GM13976 (cell line): ENCODE data around the gene HOXA3.

Experiments
- DNase-seq: peaks from one replicate; pipeline ENCODE4 v3.0.0; 2012; ENCODE audit warnings: low spot score
- in situ Hi-C: fragments of 300-500 bp; cut with MboI; formaldehyde crosslinking; loops from one replicate; pipeline ENCODE4 v1.12.0; 2022; ENCODE audit warnings: low sequenced_read_pairs, mixed read lengths, inconsistent platforms; ENCODE audit not compliant: unreplicated experiment
- TF ChIP-seq, protein P1 (sequence below): IDR thresholded peaks from 2 replicates; pipeline ENCODE4 v1.5.1; 2012; ENCODE audit warnings: borderline replicate concordance, mild to moderate bottlenecking; ENCODE audit not compliant: insufficient read depth; ENCODE audit errors: extremely low read depth, missing control alignments, control extremely low read depth

HOXA3 gene

DNA sequence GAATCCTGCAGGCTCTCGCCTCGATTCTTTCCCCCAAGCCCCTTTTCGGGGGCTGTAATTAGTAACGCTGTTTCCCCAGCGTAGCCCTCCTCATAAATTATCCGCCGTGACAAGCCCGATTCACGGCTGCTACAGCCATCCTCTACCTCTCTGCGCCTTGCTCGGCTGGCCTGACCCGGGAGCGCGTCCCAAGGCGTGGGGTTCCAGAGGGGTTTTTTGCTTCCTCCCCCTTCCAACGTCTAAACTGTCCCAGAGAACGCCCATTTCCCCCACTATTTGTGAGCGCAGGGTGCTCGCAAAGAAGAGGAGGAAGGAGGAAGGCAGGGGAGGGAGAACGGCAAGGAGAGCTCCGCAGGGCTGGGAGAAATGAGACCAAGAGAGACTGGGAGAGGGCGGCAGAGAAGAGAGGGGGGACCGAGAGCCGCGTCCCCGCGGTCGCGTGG, 9.8 kb downstream of the HOXA3 start:
- no peak for DNase-seq
- in situ Hi-C loops = no loop called here
- TF ChIP-seq, protein P1, sequence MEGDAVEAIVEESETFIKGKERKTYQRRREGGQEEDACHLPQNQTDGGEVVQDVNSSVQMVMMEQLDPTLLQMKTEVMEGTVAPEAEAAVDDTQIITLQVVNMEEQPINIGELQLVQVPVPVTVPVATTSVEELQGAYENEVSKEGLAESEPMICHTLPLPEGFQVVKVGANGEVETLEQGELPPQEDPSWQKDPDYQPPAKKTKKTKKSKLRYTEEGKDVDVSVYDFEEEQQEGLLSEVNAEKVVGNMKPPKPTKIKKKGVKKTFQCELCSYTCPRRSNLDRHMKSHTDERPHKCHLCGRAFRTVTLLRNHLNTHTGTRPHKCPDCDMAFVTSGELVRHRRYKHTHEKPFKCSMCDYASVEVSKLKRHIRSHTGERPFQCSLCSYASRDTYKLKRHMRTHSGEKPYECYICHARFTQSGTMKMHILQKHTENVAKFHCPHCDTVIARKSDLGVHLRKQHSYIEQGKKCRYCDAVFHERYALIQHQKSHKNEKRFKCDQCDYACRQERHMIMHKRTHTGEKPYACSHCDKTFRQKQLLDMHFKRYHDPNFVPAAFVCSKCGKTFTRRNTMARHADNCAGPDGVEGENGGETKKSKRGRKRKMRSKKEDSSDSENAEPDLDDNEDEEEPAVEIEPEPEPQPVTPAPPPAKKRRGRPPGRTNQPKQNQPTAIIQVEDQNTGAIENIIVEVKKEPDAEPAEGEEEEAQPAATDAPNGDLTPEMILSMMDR = no peak

DNA sequence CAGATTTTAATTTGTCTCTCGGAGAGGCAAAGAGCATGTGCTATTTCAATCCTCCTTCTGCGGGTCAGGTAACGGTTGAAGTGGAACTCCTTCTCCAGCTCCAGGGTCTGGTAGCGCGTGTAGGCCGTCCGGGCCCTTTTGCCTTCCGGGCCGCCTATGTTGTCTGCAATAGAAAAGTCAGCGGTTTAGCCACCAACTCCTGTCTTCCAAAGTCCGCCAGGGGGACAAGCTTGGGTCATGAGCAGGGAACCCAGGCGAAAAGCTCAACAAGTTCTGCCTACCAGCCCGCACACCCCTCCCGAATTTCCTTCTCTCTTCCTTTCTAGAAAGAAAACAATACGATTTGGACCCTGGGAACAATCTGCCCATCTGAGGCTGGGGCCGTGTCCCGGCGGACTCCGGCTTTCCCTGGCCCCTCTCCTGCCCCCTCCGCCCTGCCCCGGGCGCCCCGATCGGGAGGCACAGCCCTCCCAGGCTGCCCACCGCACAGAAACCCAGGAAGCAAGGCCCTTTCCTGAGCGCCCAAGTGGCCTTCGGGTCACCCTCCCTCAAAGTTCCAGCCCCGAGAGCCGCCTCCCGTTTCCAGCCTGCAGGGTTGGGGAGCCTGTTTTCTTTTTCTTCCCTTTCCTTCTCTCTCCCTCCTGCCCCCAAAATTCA, 10.3 kb downstream of the HOXA3 start:
- in situ Hi-C loops = no loop called here
- TF ChIP-seq, protein P1 = no peak
- DNase-seq = no peak

DNA sequence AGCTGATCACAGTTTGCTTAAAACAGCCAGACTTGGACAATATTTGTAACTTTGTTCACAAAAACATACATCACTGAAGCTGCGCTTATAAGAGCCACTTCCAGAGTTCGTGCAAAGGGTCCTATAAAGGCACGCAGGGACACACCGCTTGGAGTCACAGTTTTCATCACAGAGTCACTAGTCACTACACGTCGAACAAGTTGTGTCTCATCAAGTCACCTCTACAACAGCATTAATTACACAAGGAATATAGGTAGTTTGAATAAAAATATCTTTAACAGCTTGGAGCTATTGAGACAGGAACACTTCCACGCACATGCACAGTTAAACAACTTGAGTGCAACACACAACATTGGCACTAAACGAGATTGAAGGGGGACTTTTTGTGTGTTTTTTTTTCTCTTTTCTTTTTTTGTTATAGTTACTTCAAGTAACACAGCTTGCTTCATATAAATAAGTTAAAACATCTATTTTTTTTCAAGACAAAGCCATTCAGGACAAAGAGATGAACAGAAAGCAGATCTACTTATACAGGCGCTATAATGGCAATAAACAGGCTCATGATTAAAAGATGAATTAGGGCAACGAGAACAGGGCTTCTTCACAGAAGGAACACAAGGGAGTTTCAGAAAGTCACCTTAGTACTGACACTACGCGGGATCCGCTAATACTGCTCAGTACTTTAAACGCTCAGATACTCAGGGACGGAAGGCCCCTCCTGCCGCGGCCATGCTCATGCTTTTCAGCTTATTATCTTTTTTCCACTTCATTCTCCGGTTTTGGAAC, 11.1 kb downstream of the HOXA3 start:
- TF ChIP-seq, protein P1 = no peak
- in situ Hi-C loops = no loop called here
- DNase-seq = no peak

DNA sequence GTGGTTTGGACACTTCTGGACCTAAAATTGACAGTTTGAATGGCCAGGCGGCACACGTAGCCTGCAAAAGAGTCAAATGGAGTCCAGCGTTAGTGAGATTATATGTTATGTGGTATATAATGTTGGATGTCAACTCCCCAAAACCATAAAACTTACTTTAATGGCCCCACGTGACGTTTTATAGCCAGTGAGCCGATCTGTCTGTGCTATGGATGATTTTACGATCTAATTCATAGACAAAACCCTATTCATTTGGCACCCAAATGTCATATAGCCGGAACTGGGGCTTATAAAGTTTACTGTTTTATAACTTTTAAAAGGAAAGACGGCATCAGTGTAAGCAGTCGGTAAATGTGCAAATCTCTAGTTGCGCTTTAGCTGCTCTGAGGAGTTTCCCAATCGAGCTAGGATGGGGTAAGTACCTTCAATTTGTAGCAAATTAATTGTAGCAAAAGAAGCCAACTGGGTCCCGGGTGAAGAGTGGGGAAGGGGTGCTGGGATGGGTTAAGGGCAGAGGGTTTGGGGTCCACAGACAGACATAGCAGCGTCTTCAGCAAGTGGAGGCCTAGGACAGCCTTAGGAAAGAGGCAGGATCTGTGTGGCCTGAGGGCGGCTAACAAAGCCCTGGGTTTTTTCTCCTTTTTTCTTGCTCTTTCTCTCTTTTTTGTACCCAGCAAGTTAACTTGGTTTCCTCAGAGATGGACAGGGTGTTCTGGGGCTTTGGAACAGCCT, 12.1 kb downstream of the HOXA3 start:
- DNase-seq = no peak
- in situ Hi-C loops = no loop called here
- TF ChIP-seq, protein P1 = no peak

DNA sequence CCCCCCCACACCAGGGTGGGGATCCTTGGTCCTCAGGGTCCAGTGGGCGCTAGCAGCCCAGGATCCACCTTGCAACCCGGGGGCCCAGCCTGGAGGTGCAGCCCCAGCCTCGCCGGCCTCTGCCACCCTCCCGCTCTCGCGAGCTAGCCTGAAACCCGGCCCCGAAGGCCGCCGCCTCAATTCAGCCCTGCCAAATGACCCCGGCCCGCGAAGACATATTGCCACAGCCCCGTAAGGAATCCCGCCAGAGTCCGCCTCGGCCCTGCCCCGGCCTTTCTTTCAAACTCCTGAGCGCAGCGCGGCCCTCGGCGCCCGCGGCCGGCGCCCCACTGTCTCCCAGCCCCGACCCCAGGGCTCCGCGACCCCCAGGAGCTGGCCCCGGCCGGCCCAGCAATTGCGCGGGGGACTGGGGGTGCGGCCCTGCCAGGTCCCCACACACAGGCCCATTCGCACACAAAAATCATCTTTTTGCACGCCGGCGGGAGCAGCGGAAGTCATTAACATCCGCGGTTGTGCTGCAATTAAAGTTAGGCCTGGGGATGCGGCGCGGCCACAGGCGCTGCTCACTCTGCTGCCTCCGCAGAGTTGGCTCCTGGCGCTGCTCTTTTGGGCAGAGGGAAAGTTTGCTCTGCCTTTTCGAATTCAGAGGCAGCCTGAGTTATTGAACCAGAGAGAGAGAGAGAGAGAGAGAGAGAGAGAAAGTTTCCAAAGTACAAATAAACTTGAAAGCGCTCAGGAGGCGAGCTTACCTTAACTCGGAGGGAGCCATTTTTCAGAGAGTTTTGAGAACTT, 12.9 kb downstream of the HOXA3 start:
- in situ Hi-C loops = no loop called here
- no peak for DNase-seq
- TF ChIP-seq, protein P1 = no peak

DNA sequence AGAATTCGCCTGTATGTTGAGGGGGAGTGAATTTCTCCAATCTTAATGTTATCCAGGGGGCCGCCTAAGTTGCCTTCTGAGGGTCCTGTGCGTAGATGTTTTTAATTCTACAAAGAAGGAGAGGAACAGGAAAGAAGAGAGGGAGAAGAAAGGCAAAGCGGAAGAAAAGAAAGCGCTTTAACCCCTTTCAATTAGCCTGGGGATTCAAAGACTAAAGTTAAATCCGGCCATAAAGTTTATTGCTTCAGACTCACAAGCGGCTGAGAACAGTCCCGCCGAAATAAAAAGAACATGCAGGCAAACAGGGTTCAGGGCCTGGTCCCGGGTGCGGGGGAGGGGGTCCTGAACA, 13.4 kb downstream of the HOXA3 start:
- TF ChIP-seq, protein P1 = no peak
- DNase-seq = no peak
- in situ Hi-C loops = no loop called here
